MM.1S (cell line): ENCODE data around the gene IFI27L2.

Experiments
- DNase-seq: peaks from one replicate; pipeline ENCODE4 v3.0.0-alpha.2; 2015
- H2AFZ ChIP-seq: fragments of 300-600 bp; sonication (generic); 2 replicates; pipeline ENCODE4 v1.6.0; 2016; ENCODE audit warnings: antibody characterized with exemption, low read length
- H3F3A ChIP-seq: fragments of 300-600 bp; sonication (generic); 2 replicates; pipeline ENCODE4 v1.6.1; 2016; ENCODE audit warnings: mild to moderate bottlenecking, antibody characterized with exemption, low read length, moderate library complexity, mixed read lengths; ENCODE audit not compliant: insufficient read depth
- H3K27ac ChIP-seq: fragments of 300-600 bp; sonication (generic); 2 replicates; pipeline ENCODE4 v1.5.1; 2016; ENCODE audit warnings: mild to moderate bottlenecking, low read length
- H3K27me3 ChIP-seq: fragments of 300-600 bp; sonication (generic); replicated peaks from 2 replicates; pipeline ENCODE4 v1.6.0; 2016; ENCODE audit warnings: low read length; ENCODE audit not compliant: insufficient read depth
- H3K36me3 ChIP-seq: fragments of 300-600 bp; sonication (generic); replicated peaks from 2 replicates; pipeline ENCODE4 v1.6.1; 2016; ENCODE audit warnings: mild to moderate bottlenecking, low read length, mixed read lengths; ENCODE audit not compliant: insufficient read depth
- H3K4me1 ChIP-seq: fragments of 300-600 bp; sonication (generic); 2 replicates; pipeline ENCODE4 v1.6.1; 2016; ENCODE audit warnings: low read length, mixed read lengths
- H3K4me2 ChIP-seq: fragments of 300-600 bp; sonication (generic); 2 replicates; pipeline ENCODE4 v1.6.0; 2016; ENCODE audit warnings: low read depth, low read length
- H3K4me3 ChIP-seq: fragments of 300-600 bp; sonication (generic); 2 replicates; pipeline ENCODE4 v1.5.1; 2016; ENCODE audit warnings: low read length, mixed read lengths
- H3K79me2 ChIP-seq: fragments of 300-600 bp; sonication (generic); 2 replicates; pipeline ENCODE4 v1.6.1; 2016; ENCODE audit warnings: mixed run types, low read length, mixed read lengths
- H3K9ac ChIP-seq: fragments of 300-600 bp; sonication (generic); 2 replicates; pipeline ENCODE4 v1.6.1; 2016; ENCODE audit warnings: low read length, mixed read lengths
- H3K9me2 ChIP-seq: fragments of 300-600 bp; sonication (generic); replicated peaks from 2 replicates; pipeline ENCODE4 v1.6.1; 2016; ENCODE audit warnings: mild to moderate bottlenecking, low read length, mixed read lengths; ENCODE audit not compliant: insufficient read depth
- H3K9me3 ChIP-seq: fragments of 300-600 bp; sonication (generic); replicated peaks from 2 replicates; pipeline ENCODE4 v1.6.1; 2016; ENCODE audit warnings: mild to moderate bottlenecking, low read length, mixed read lengths; ENCODE audit not compliant: insufficient read depth
- H4K20me1 ChIP-seq: fragments of 300-600 bp; sonication (generic); 2 replicates; pipeline ENCODE4 v1.6.1; 2016; ENCODE audit warnings: mild to moderate bottlenecking, low read length, moderate library complexity, mixed read lengths; ENCODE audit not compliant: insufficient read depth
- CTCF ChIP-seq: fragments of 300-600 bp; sonication (generic); IDR thresholded peaks from 2 replicates; pipeline ENCODE4 v1.5.1; 2016; ENCODE audit warnings: antibody characterized with exemption, low read length, mixed read lengths
- EZH2 ChIP-seq: fragments of 300-600 bp; sonication (generic); optimal IDR thresholded peaks from 2 replicates; pipeline ENCODE3; 2017; ENCODE audit warnings: low read depth, mild to moderate bottlenecking, antibody characterized with exemption, low read length, mixed read lengths
- EZH2phosphoT487 ChIP-seq: fragments of 300-600 bp; sonication (generic); IDR thresholded peaks from 2 replicates; pipeline ENCODE4 v1.6.1; 2018; ENCODE audit warnings: antibody characterized with exemption, low read length

Gene IFI27L2

GRCh38 chr14:94077823-94078222, 51.6 kb downstream of the IFI27L2 start:
- H3K27me3 ChIP-seq, result no peaks in the 10 kb centered on the region
- no peaks in the 10 kb centered on the region for H3K9me2 ChIP-seq
- no peak overlapping the region for H3K9ac ChIP-seq
- no peak for DNase-seq
- no peak for TF ChIP-seq EZH2
- no peak for TF ChIP-seq EZH2phosphoT487
- no peak for TF ChIP-seq CTCF
- H3K79me2 ChIP-seq, result peaks cover 92% of the 10 kb centered on the region
- H3K4me3 ChIP-seq, result no peak overlapping the region
- peaks cover 5% of the 10 kb centered on the region; the same call in 1 of the 2 replicates for H3F3A ChIP-seq
- no peaks in the 10 kb centered on the region; the same call in 1 of the 2 replicates for H3K36me3 ChIP-seq
- no peaks in the 10 kb centered on the region for H3K9me3 ChIP-seq
- no peak overlapping the region for H3K27ac ChIP-seq
- no peak overlapping the region for H2AFZ ChIP-seq
- H3K4me2 ChIP-seq, result peak overlapping the region; percentile 43; the same call in 1 of the 2 replicates
- no peaks in the 10 kb centered on the region; the same call in 1 of the 2 replicates for H4K20me1 ChIP-seq
- peaks cover 13% of the 10 kb centered on the region; the same call in 1 of the 2 replicates for H3K4me1 ChIP-seq
